Measurements from ENCODE around the gene HSPBAP1.

DNA sequence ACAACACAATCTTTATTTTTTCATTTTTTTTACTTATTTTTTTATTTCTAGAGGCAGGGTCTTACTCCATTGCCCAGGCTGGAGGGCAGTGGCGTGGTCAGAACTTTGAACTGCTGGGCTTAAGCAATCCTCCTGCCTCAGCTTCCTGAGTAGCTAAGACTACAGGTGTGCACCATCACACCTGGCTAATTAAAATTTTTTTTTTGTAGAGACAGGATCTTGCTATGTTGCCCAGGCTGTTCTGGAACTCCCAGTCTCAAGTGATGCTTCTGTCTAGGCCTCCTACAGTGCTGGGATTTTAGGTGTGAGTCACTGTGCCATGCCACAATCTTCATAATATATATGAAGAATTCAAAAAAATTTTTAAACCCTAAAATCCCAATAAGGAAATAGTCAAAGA is 20.8 kb downstream of the HSPBAP1 start:
- TF ChIP-seq, protein P1, sequence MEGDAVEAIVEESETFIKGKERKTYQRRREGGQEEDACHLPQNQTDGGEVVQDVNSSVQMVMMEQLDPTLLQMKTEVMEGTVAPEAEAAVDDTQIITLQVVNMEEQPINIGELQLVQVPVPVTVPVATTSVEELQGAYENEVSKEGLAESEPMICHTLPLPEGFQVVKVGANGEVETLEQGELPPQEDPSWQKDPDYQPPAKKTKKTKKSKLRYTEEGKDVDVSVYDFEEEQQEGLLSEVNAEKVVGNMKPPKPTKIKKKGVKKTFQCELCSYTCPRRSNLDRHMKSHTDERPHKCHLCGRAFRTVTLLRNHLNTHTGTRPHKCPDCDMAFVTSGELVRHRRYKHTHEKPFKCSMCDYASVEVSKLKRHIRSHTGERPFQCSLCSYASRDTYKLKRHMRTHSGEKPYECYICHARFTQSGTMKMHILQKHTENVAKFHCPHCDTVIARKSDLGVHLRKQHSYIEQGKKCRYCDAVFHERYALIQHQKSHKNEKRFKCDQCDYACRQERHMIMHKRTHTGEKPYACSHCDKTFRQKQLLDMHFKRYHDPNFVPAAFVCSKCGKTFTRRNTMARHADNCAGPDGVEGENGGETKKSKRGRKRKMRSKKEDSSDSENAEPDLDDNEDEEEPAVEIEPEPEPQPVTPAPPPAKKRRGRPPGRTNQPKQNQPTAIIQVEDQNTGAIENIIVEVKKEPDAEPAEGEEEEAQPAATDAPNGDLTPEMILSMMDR (IDR thresholded peaks at IDR 0.05) = no peak
- TF ChIP-seq POLR2A (IDR thresholded peaks at IDR 0.05) = no peak
